Neutrophil (primary cell): Measurements from ENCODE around the gene TALDO1.

ENCODE experiments used
- H3K27ac ChIP-seq: fragments of 200-600 bp; sonication (generic); 2 replicates; pipeline ENCODE4 v1.5.1; 2016; ENCODE audit warnings: mild to moderate bottlenecking, moderate library complexity
- H3K27me3 ChIP-seq: fragments of 200-600 bp; sonication (generic); 2 replicates; pipeline ENCODE4 v1.6.0; 2016; ENCODE audit warnings: mild to moderate bottlenecking
- H3K36me3 ChIP-seq: fragments of 200-600 bp; sonication (generic); 2 replicates; pipeline ENCODE4 v1.5.1; 2017
- H3K4me1 ChIP-seq, 2 experiments: fragments of 200-600 bp in 1 of 2; sonication (generic) in 1 of 2; 1 replicate in 1 of 2; 2 replicates in 1 of 2; pipeline versions ENCODE4 v1.5.1 to v1.6.1; 2013 to 2016; ENCODE audit warnings: low read depth in 1 of 2, low read length in 1 of 2, mild to moderate bottlenecking in 1 of 2, moderate library complexity in 1 of 2; ENCODE audit not compliant: control insufficient read depth in 1 of 2, insufficient read depth in 1 of 2
- H3K4me3 ChIP-seq, 2 experiments: fragments of 200-600 bp in 1 of 2; sonication (generic) in 1 of 2; 1 replicate in 1 of 2; 2 replicates in 1 of 2; pipeline ENCODE4 v1.5.1; 2013 to 2016; ENCODE audit warnings: low read depth in 1 of 2, low read length in 1 of 2, mild to moderate bottlenecking in 1 of 2, moderate library complexity in 1 of 2
- H3K9me3 ChIP-seq: fragments of 200-600 bp; sonication (generic); 2 replicates; pipeline ENCODE4 v1.5.1; 2016
- TF ChIP-seq, protein P1 (sequence below): fragments of 200-600 bp; sonication (generic); IDR thresholded peaks from 2 replicates; pipeline ENCODE4 v1.5.1; 2016; ENCODE audit warnings: antibody characterized with exemption

Gene TALDO1

GRCh38 chr11:766936-767210, 19.6 kb downstream of the TALDO1 start:
- H3K36me3 ChIP-seq: peaks cover 59% of the 10 kb centered on the region
- H3K27me3 ChIP-seq: no peaks in the 10 kb centered on the region
- peak overlapping the region; percentile 59 for H3K27ac ChIP-seq
- H3K4me3 ChIP-seq: no peak overlapping the region
- TF ChIP-seq, protein P1, sequence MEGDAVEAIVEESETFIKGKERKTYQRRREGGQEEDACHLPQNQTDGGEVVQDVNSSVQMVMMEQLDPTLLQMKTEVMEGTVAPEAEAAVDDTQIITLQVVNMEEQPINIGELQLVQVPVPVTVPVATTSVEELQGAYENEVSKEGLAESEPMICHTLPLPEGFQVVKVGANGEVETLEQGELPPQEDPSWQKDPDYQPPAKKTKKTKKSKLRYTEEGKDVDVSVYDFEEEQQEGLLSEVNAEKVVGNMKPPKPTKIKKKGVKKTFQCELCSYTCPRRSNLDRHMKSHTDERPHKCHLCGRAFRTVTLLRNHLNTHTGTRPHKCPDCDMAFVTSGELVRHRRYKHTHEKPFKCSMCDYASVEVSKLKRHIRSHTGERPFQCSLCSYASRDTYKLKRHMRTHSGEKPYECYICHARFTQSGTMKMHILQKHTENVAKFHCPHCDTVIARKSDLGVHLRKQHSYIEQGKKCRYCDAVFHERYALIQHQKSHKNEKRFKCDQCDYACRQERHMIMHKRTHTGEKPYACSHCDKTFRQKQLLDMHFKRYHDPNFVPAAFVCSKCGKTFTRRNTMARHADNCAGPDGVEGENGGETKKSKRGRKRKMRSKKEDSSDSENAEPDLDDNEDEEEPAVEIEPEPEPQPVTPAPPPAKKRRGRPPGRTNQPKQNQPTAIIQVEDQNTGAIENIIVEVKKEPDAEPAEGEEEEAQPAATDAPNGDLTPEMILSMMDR: no peak
- peaks cover 6 to 9% of the 10 kb centered on the region in 2 experiments for H3K4me1 ChIP-seq
- peaks cover 12% of the 10 kb centered on the region for H3K9me3 ChIP-seq

DNA sequence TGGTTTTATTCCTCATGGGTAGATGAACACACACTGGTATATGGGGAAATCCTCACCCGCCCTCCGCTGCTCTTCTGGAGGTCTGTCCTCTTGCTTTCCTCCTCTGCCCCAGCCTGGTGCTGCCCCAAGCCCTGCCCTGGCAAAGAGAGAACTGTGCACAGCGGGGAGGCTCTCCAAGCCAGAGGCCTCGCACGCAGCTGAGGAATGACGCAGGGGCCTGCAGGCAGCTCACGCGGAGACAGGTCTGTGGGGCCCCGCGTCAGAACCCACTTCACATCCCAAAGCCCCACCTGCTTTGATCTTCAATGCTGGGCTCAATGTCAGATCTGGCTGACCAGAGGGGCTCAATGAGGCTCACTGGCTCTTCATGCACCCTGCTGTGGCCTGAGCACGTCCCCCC, 20.0 kb downstream of the TALDO1 start:
- H3K27ac ChIP-seq: no peak overlapping the region
- peaks cover 6 to 9% of the 10 kb centered on the region in 2 experiments for H3K4me1 ChIP-seq
- no peak overlapping the region for H3K4me3 ChIP-seq
- H3K9me3 ChIP-seq: peaks cover 12% of the 10 kb centered on the region
- TF ChIP-seq, protein P1: no peak
- H3K36me3 ChIP-seq: peaks cover 55% of the 10 kb centered on the region
- H3K27me3 ChIP-seq: no peaks in the 10 kb centered on the region

- TF ChIP-seq, protein P1: no peak
- Histone ChIP-seq H3K4me1 (peaks cover 0 to 2% of the 10 kb centered on the region in 2 experiments), H3K4me3 (no peak overlapping the region), H3K27me3 (no peaks in the 10 kb centered on the region), H3K9me3 (no peaks in the 10 kb centered on the region), H3K27ac (no peak overlapping the region), H3K36me3 (peaks cover 31% of the 10 kb centered on the region)
These were observed 22.8 kb downstream of the TALDO1 start for GRCh38 chr11:769887-770641.

GRCh38 chr11:770642-771616, 23.7 kb downstream of the TALDO1 start:
- TF ChIP-seq, protein P1: no peak
- no peak overlapping the region for H3K4me3 ChIP-seq
- peaks cover 0 to 2% of the 10 kb centered on the region in 2 experiments for H3K4me1 ChIP-seq
- H3K9me3 ChIP-seq: no peaks in the 10 kb centered on the region
- H3K27me3 ChIP-seq: no peaks in the 10 kb centered on the region
- no peak overlapping the region for H3K27ac ChIP-seq
- peaks cover 23% of the 10 kb centered on the region for H3K36me3 ChIP-seq

DNA sequence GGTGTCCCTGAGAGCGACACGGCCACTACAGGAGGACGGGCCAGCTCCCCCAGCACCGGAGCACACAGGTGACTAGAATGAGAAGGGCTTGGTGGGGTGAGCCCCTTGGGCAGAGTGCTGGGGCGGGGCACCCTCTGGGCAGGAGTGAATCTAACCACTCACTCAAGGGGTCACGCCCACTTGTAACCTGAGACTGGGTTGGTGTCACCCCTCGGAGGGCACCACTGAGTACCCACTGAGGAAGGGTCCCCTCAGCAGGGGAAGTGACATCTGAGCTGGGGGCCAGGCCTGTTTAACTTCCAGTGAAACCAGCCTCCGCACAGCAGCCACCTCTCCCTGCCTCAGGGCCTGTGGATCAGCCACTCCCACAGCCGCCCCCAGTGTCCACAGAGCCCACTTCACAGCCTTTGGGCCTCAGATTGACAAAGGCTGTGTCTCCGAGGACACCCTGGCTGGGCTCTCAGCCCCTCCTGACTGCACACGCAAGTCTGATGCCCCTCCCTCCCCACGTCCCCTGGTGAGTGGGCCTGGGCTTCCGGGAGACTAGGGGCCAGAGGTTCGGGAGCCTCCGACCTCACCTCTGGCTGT, 24.4 kb downstream of the TALDO1 start:
- Histone ChIP-seq H3K27me3 (no peaks in the 10 kb centered on the region), H3K9me3 (no peaks in the 10 kb centered on the region), H3K36me3 (peaks cover 15% of the 10 kb centered on the region), H3K4me3 (no peak overlapping the region), H3K27ac (no peak overlapping the region), H3K4me1 (peaks cover 7 to 9% of the 10 kb centered on the region in 2 experiments)
- TF ChIP-seq, protein P1: no peak
